MV-4-11 (cell line): Measurements from ENCODE around the gene NAPSA.
"Not testable (repeated sequence)": the region's sequence is repeated elsewhere in the genome, so short reads cannot be mapped to it uniquely, and the experiment has no call there.

Experiments used
- DNase-seq: peaks from one replicate; lab custom pipeline; 2025; lab: John Stamatoyannopoulos, UW

The NAPSA gene

DNA sequence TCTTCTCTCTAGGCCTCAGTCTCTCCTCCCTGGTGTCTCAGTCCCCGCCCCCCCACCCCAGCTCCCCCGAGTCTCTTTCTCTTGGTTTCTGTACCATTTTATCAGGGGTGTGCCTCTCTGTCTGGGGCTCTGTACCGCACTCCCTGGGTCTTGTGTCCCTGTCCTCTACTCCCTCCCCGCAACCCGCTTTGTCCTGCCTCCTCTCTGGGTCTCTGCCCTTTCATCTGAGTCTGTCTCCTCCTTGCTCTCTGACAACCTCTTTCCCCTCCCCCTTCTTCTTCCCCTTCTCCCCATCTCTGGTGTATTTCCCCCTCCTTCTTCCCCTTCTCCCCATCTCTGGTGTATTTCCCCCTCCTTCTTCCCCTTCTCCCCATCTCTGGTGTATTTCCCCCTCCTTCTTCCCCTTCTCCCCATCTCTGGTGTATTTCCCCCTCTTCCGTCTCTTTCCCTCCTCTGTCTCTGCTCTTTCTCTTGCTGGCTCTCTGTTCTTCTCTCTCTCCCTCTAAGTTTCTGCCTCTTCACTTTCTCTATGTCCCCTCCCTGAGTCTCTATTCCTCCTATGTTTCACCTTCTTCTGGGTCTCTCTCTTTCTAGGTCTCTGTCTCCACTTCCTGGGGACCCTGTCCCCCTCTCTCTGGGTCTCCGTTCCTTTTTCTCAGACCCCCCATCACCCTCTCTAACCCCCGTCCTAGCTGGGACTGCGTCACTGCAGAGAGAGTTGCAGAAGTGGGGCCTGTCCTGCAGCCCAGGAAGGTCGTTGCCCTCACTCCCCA, 34.0 kb downstream of the NAPSA start:
- no peak for DNase-seq

- peak; percentile 91 for DNase-seq
Measured at GRCh38 chr19:50330365-50331078, 34.9 kb downstream of the NAPSA start.

GRCh38 chr19:50329926-50330294, 35.5 kb downstream of the NAPSA start:
- not testable (repeated sequence) for DNase-seq

- DNase-seq = peak; percentile 100
Measured at GRCh38 chr19:50329146-50329925, 36.1 kb downstream of the NAPSA start, which contains the start of gene KCNC3. TSS of gene KCNC3 (minus strand) at chr19:50329377. CDS start at chr19:50329082, 295 bp downstream.

- DNase-seq = no peak
Measured at GRCh38 chr19:50328873-50329145, 36.6 kb downstream of the NAPSA start.

- peak; percentile 46 for DNase-seq
Measured at GRCh38 chr19:50328224-50328872, 37.1 kb downstream of the NAPSA start.

DNA sequence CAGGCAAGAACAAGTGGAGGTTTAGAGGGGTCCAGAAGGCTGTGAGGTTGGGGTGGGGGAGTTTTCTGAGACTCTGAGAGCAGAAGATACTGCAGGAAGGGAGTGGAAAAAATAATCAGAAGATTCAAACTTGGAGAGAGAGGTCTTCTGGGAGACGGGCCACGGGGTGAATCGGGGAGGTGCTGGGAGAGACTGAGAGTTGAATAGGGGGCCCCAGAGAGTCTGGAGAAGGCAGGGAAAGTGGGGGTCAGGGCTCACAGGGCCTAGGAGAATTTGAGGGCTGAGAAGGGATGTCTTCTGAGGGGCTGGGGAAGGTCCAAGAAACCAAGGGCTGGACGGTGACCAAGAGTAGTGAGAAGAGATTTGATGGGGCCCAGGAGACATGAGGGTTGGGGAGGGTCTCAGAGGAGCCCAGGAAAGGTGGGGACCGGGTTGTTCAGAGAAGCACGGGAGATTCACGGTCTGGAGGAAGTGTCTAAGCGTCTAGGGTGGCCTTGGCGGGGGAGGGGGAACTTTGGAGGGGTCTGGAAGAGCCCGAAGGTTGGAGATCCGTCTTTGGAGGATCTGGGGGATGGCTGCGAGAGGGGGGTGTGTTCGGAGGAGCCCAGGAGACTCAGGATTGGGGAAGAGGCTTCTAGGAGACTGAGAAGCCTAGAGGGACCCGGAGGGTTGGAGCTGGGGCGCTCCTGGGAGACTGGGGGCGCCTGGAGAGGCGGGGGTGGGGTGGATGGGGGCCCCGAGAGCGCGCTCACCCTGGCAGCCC, 37.8 kb downstream of the NAPSA start:
- DNase-seq = no peak

DNA sequence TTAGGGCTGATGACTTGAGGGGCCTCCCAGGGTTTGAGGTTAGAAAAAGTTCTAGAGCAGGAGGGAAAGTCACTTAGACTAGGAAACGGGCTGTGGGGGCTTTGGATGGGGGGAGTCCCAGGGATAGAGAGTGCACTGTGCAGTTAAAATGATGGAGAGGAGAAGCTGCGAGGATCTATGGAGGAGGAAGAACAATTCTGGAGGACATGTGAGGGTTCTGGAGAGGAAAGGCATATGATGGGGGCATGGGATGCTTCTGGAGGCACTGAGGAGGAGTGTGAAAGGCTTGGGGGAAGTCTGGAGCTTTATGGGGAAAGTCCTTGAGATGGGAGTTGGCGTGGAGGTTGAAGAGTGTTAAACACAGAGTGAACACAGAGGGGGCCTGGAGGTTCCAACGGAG, 38.4 kb downstream of the NAPSA start:
- DNase-seq = no peak

GRCh38 chr19:50326101-50326664, 39.3 kb downstream of the NAPSA start:
- no peak for DNase-seq

DNA sequence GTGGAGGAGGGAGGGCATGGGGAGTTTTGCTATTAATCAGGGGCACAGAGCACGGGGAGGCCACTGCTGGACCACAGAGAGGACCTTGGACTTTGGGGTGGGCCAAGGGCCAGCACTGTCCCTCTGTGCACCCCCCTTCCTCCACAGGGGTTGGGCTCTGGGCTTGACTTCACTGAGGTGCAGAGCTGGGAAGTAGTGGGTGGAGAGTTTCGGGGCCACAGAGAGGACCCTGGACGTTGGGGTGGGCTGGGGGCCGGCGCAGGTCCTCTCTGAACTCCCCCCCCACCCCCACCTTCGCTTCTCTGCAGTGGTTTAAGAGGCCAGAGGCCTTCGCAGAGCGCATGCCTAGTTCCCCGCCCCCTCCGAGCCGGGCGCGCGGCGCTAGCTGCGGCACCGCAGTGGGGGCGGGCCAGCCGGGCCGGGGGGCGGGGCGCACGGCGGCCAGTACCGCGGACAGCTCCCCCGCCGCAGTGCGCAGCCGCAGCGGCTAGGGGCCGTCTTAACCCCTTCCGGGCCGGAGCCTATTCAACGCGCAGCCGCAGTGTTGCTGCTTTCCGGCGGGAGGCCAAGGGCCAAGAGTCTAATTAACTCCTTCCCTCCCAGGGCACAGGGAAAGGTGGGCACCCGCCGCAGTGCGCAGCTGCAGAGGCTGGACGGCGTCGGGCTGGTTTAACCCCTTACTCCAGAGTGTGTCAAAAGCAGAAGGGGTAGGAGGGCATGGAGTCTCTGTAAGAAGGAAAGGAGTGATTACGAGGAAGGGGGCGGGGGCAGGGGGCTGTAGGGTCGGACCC, 39.9 kb downstream of the NAPSA start:
- peak; percentile 80 for DNase-seq

DNA sequence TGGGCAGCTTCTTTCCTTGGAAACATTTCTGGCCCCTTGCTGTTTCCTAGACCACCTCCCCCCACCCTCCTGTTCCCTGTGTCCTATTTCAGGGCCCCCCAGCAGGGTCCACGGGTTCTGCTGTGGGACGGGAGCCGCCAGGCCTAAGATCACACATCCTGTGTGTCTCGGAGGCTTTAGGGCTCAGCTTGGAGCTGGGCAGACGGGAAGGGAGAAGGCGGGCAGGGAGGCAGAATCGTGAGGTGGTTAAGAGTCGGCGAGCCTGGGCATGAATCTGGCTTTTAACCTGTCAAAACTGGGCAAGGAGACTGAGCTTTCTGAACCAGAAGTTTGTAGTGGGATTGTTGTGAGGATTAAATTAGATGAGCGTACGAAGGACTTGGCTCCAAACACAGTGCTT, 41.1 kb downstream of the NAPSA start:
- DNase-seq = no peak

GRCh38 chr19:50323782-50324133, 41.7 kb downstream of the NAPSA start:
- DNase-seq = no peak

DNA sequence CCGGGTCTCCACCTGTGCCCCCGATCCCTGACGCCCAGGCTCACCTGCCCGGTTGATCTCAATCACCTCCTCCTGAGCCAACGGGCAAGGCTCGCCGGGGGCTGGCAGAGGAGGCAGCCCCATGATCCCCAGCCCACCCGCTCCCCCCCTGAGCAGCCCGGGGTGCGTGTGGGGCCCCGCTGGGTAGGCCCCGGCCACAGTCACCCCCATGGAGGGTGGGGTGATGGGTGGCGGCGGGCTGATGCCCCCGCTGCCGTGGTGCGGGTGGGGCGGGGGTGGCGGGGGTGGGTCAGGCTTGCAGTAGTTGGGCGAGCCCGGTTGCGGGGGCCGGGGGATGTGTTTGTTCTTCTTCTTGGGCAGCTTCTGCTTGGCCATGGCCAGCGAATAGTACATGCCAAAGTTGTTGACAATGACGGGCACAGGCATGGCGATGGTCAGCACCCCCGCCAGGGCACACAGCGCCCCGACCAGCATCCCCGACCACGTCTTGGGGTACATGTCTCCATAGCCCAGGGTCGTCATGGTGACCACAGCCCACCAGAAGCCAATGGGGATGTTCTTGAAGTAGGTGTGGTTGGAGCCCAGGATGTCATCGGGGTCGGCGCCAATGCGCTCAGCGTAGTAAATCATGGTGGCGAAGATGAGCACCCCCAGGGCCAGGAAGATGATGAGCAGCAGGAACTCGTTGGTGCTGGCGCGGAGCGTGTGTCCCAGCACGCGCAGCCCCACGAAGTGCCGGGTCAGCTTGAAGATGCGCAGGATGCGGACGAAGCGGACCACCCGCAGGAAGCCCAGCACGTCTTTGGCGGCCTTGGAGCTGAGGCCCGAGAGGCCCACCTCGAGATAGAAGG, 42.3 kb downstream of the NAPSA start:
- DNase-seq = no peak

DNA sequence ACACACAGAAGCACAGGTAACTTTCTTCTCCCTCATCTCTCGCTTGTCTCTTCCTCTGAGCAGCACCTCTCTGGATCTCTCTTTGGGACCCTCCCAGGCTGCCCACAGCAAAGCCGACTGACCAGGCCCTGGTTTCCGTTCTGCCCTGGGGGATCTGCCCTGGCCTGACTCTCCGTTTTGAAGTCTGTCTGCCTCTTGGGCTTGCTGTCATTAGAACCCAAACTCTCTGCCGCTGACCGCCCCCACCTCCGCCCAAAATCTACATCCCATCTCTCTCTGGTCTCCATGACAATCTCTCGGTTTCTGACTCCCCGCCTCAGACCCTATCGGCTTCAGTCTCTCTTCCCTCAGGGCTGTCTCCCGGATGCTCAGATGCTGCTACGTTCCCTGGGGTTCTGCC, 43.2 kb downstream of the NAPSA start:
- no peak for DNase-seq

DNA sequence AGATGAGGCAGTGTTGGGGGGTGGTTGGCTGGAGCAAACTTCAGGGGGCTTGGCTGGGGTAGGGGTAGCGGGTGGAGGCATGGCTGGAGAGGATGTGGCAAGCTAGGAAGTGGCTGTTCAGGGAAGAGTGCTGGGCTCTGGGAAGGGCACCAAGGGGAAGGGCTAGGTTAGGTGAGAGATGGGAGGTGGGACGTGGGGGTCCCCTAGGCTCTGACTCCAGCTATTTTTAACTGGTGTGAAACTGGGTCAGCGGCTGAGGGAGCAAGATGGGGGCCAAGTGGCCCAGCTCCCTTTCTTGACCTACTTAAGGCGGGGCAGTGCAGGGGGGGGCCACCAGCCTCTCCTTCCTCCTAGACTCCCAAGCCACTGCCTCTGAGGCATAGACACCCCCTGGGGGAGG, 43.6 kb downstream of the NAPSA start:
- DNase-seq = no peak

- DNase-seq = no peak
Measured at GRCh38 chr19:50320596-50320995, 44.8 kb downstream of the NAPSA start.

DNA sequence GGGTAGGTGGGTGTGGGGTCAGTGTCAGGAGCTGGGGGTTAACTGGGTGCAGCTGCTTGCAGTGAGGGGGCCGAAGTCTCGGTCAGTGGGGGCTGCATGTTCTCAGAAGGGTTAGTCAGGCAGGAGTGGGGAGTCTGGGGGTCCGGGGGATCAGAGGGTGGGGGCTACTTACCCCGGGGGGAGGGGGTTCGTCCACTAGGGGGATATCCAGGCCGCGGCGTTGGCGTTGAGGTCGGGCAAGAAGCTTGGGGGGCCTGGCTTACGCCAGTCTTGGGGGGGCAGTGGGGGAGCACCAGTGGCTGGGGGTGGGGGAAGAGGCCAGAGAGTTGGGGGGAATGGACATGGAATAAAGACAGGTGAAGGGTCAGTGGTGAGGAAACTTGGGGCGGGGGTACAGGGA, 45.4 kb downstream of the NAPSA start:
- DNase-seq = no peak

DNA sequence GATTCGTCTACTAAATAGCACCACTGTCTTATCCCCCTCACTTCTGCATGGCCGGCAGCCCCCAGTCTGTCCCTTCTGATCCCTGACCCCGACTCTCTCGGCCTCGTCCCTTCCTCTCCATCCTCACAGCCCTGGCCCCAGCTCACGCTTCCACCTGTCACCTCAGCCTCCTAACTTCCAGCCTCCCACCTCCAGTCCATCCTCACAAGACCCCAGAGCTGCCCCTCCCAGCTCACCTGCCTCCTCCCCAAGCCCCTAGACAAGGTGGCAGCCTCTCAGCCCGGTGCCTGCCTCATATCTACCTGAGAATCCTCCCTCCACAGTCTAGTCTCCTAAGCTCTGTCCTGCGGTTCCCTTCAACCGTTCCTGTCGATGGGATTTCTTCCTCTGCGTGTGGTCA, 46.3 kb downstream of the NAPSA start:
- no peak for DNase-seq

- DNase-seq = no peak
Measured at GRCh38 chr19:50318438-50318837, 47.0 kb downstream of the NAPSA start.

DNA sequence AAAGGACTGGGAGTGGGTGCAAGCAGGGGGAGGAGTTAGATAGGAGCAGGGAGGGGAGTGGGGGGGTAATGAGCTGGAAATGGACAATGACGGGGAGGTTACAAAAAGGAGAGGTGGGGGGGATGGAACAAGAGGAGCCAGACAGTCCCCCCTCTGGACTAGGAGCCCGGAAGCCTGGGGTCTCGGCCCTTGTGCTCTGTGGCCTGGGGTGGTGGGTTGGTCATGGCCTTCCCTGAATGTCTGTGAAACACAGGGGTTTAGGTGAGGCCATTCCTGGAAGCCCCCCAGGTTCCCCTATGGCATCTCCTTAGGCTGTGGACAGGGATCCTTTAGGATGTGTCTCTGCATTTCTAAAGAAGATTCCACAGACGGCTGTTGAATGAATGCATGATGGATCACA, 48.3 kb downstream of the NAPSA start:
- DNase-seq = no peak
